ENCODE measurements around the gene ASXL1. TPM values are rescaled to one million over a fixed set of nuclear protein-coding genes. Genes with fewer than 3 reads are reported as not detected.

Gene ASXL1
- total and polyA plus RNA-seq, 2 experiments from 2014 or later = 10.4 to 29.0 TPM

DNA sequence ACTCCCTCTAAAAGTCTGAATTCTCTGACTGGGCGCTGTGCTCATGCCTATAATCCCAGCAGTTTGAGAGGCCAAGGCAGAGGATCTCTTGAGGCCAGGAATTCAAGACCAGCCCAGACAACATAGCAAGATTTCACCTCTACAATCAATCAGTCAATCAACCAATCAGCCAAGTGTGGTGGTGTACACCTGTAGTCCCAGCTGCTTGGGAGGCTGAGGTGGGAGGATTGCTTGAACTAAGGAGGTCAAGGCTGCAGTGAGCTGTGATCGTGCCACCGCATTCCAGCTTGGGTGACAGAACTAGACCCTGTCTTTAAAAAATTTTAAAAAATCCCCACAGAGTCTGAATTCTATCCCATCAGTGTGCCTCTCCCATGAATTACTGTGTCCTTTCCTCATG, 42.7 kb upstream of the ASXL1 start:
- ATAC-seq (no peak), DNase-seq (ENCODE audit: low spot score) (no peak)
- no peaks in the 10 kb centered on the region for H3K27me3 ChIP-seq (ENCODE audit: insufficient read depth)
- no peaks in the 10 kb centered on the region for H3K4me1 Mint-ChIP-seq
- H3K4me3 ChIP-seq = no peak overlapping the region
- no peak overlapping the region for H3K4me3 Mint-ChIP-seq
- no peaks in the 10 kb centered on the region; the same call in 1 of the 2 replicates for H3F3A ChIP-seq (replicated peaks; ENCODE audit: low read depth)
- peaks cover 18% of the 10 kb centered on the region for H3K36me3 Mint-ChIP-seq (ENCODE audit: low read depth)
- no peaks in the 10 kb centered on the region for H3K79me2 ChIP-seq (replicated peaks; ENCODE audit: insufficient read depth)
- TF ChIP-seq STAT1 (IDR thresholded peaks at IDR 0.05; ENCODE audit: unreplicated experiment) = no peak
- TF ChIP-seq, protein P1, sequence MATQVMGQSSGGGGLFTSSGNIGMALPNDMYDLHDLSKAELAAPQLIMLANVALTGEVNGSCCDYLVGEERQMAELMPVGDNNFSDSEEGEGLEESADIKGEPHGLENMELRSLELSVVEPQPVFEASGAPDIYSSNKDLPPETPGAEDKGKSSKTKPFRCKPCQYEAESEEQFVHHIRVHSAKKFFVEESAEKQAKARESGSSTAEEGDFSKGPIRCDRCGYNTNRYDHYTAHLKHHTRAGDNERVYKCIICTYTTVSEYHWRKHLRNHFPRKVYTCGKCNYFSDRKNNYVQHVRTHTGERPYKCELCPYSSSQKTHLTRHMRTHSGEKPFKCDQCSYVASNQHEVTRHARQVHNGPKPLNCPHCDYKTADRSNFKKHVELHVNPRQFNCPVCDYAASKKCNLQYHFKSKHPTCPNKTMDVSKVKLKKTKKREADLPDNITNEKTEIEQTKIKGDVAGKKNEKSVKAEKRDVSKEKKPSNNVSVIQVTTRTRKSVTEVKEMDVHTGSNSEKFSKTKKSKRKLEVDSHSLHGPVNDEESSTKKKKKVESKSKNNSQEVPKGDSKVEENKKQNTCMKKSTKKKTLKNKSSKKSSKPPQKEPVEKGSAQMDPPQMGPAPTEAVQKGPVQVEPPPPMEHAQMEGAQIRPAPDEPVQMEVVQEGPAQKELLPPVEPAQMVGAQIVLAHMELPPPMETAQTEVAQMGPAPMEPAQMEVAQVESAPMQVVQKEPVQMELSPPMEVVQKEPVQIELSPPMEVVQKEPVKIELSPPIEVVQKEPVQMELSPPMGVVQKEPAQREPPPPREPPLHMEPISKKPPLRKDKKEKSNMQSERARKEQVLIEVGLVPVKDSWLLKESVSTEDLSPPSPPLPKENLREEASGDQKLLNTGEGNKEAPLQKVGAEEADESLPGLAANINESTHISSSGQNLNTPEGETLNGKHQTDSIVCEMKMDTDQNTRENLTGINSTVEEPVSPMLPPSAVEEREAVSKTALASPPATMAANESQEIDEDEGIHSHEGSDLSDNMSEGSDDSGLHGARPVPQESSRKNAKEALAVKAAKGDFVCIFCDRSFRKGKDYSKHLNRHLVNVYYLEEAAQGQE (IDR thresholded peaks at IDR 0.05; ENCODE audit: unreplicated experiment) = no peak
- no peak for TF ChIP-seq JUNB (IDR thresholded peaks at IDR 0.05; ENCODE audit: unreplicated experiment)
- TF ChIP-seq ZNF331 (CRISPR knock-in tag; IDR thresholded peaks at IDR 0.05; ENCODE audit: low read depth) = no peak
- no peak for TF ChIP-seq EZH2phosphoT487 (IDR thresholded peaks at IDR 0.05; ENCODE audit: unreplicated experiment)
- no peak for TF ChIP-seq NANOG (IDR thresholded peaks at IDR 0.05; ENCODE audit: borderline replicate concordance)
- no peak for TF ChIP-seq CREB1 (CRISPR knock-in tag; IDR thresholded peaks at IDR 0.05; ENCODE audit: low read depth)
- no peak for TF ChIP-seq EZH2 (IDR thresholded peaks at IDR 0.05; ENCODE audit: low read depth, unreplicated experiment)
- no peak overlapping the region for H3K27ac Mint-ChIP-seq
- H3K27me3 Mint-ChIP-seq (ENCODE audit: insufficient read depth, low read depth, poor library complexity) = no peaks in the 10 kb centered on the region
- no peaks in the 10 kb centered on the region for H3K9me3 Mint-ChIP-seq
- no peaks in the 10 kb centered on the region for H3K4me1 ChIP-seq (ENCODE audit: insufficient read depth)
- H3K27ac ChIP-seq (ENCODE audit: low read depth) = no peak overlapping the region
- H3K4me2 ChIP-seq = no peak overlapping the region
- no peak overlapping the region for H2AFZ ChIP-seq
- peaks cover 44% of the 10 kb centered on the region for H4K20me1 ChIP-seq (replicated peaks; ENCODE audit: insufficient read depth)
- peaks cover 9% of the 10 kb centered on the region for H3K36me3 ChIP-seq (ENCODE audit: insufficient read depth)
- H3K9me2 ChIP-seq (ENCODE audit: insufficient read depth) = no peaks in the 10 kb centered on the region

DNA sequence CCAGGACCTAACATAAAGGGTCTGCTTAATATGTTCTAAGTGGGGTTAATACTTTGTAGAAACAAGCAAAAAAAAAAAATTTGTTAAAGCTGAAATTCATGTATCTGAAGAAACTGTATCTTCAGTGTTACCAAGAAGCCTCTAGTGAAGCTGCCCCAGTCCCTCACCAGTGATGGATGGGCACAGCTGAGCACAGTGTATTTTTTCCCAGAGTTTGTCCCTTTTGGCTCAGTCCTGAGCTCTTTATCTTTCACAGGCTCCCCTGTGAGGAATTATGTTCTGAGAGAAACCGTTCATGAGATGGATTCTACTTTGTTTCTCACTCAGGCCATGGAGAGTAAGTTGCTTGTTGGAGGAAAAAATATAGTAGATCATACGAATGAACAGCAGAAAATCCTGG, 42.2 kb upstream of the ASXL1 start:
- Mint-ChIP-seq H3K4me3 (no peak overlapping the region), H3K9me3 (no peaks in the 10 kb centered on the region), H3K27me3 (ENCODE audit: insufficient read depth, low read depth, poor library complexity) (no peaks in the 10 kb centered on the region), H3K36me3 (ENCODE audit: low read depth) (peaks cover 15% of the 10 kb centered on the region), H3K4me1 (no peaks in the 10 kb centered on the region), H3K27ac (no peak overlapping the region)
- no peaks in the 10 kb centered on the region for H3K27me3 ChIP-seq (ENCODE audit: insufficient read depth)
- H3K4me3 ChIP-seq = no peak overlapping the region
- DNase-seq (ENCODE audit: low spot score) (no peak), ATAC-seq (no peak)
- H3F3A ChIP-seq (replicated peaks; ENCODE audit: low read depth) = no peaks in the 10 kb centered on the region; the same call in 1 of the 2 replicates
- H2AFZ ChIP-seq = no peak overlapping the region
- no peaks in the 10 kb centered on the region for H3K79me2 ChIP-seq (replicated peaks; ENCODE audit: insufficient read depth)
- peaks cover 9% of the 10 kb centered on the region for H3K36me3 ChIP-seq (ENCODE audit: insufficient read depth)
- H4K20me1 ChIP-seq (replicated peaks; ENCODE audit: insufficient read depth) = peaks cover 46% of the 10 kb centered on the region
- H3K9me2 ChIP-seq (ENCODE audit: insufficient read depth) = no peaks in the 10 kb centered on the region
- H3K4me1 ChIP-seq (ENCODE audit: insufficient read depth) = no peaks in the 10 kb centered on the region
- H3K27ac ChIP-seq (ENCODE audit: low read depth) = no peak overlapping the region
- H3K4me2 ChIP-seq = no peak overlapping the region
- TF ChIP-seq POLR2AphosphoS5 (IDR thresholded peaks at IDR 0.05; ENCODE audit: low read depth) (no peak), ZNF331 (CRISPR knock-in tag; IDR thresholded peaks at IDR 0.05; ENCODE audit: low read depth) (no peak), ZNF114 (CRISPR knock-in tag; IDR thresholded peaks at IDR 0.05) (no peak), STAT1 (IDR thresholded peaks at IDR 0.05; ENCODE audit: unreplicated experiment) (no peak), JUNB (IDR thresholded peaks at IDR 0.05; ENCODE audit: unreplicated experiment) (no peak), NANOG (IDR thresholded peaks at IDR 0.05; ENCODE audit: borderline replicate concordance) (no peak), EZH2 (IDR thresholded peaks at IDR 0.05; ENCODE audit: low read depth, unreplicated experiment) (no peak), CREB1 (CRISPR knock-in tag; IDR thresholded peaks at IDR 0.05; ENCODE audit: low read depth) (no peak), EZH2phosphoT487 (IDR thresholded peaks at IDR 0.05; ENCODE audit: unreplicated experiment) (no peak)
- TF ChIP-seq, protein P2, sequence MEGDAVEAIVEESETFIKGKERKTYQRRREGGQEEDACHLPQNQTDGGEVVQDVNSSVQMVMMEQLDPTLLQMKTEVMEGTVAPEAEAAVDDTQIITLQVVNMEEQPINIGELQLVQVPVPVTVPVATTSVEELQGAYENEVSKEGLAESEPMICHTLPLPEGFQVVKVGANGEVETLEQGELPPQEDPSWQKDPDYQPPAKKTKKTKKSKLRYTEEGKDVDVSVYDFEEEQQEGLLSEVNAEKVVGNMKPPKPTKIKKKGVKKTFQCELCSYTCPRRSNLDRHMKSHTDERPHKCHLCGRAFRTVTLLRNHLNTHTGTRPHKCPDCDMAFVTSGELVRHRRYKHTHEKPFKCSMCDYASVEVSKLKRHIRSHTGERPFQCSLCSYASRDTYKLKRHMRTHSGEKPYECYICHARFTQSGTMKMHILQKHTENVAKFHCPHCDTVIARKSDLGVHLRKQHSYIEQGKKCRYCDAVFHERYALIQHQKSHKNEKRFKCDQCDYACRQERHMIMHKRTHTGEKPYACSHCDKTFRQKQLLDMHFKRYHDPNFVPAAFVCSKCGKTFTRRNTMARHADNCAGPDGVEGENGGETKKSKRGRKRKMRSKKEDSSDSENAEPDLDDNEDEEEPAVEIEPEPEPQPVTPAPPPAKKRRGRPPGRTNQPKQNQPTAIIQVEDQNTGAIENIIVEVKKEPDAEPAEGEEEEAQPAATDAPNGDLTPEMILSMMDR (conservative IDR thresholded peaks at IDR 0.05; ENCODE audit: low read depth in 2 of 2) = no peak
- TF ChIP-seq, protein P1 (IDR thresholded peaks at IDR 0.05; ENCODE audit: unreplicated experiment) = no peak
- TF ChIP-seq, protein P3, sequence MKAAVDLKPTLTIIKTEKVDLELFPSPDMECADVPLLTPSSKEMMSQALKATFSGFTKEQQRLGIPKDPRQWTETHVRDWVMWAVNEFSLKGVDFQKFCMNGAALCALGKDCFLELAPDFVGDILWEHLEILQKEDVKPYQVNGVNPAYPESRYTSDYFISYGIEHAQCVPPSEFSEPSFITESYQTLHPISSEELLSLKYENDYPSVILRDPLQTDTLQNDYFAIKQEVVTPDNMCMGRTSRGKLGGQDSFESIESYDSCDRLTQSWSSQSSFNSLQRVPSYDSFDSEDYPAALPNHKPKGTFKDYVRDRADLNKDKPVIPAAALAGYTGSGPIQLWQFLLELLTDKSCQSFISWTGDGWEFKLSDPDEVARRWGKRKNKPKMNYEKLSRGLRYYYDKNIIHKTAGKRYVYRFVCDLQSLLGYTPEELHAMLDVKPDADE (IDR thresholded peaks at IDR 0.05) = no peak

All from GM23338 (cell line).